ENCODE results near the gene LINGO3.

The LINGO3 gene

GRCh38 chr19:2325281-2326046, 17.5 kb upstream of the LINGO3 start:
- no peak for DNase-seq

- DNase-seq, result no peak
These were observed 16.4 kb upstream of the LINGO3 start for GRCh38 chr19:2324220-2324948.

- DNase-seq, result no peak
These were observed 15.8 kb upstream of the LINGO3 start for GRCh38 chr19:2323707-2324106.

GRCh38 chr19:2321565-2322283, 13.8 kb upstream of the LINGO3 start:
- DNase-seq, result no peak

- no peak for DNase-seq
These were observed 13.0 kb upstream of the LINGO3 start for GRCh38 chr19:2320939-2321338.

GRCh38 chr19:2320049-2320448, 12.1 kb upstream of the LINGO3 start:
- no peak for DNase-seq

- no peak for DNase-seq
These were observed 11.6 kb upstream of the LINGO3 start for GRCh38 chr19:2319551-2319950.

GRCh38 chr19:2318923-2319322, 11.0 kb upstream of the LINGO3 start:
- no peak for DNase-seq

- DNase-seq, result no peak
These were observed 9.8 kb upstream of the LINGO3 start for GRCh38 chr19:2317756-2318155.

GRCh38 chr19:2317300-2317699, 9.3 kb upstream of the LINGO3 start:
- DNase-seq, result no peak

- DNase-seq, result peak; percentile 91
These were observed 7.9 kb upstream of the LINGO3 start for GRCh38 chr19:2315818-2316353.

- DNase-seq, result no peak
These were observed 7.3 kb upstream of the LINGO3 start for GRCh38 chr19:2315121-2315817.

- no peak for DNase-seq
These were observed 5.0 kb upstream of the LINGO3 start for GRCh38 chr19:2312820-2313501.

- no peak for DNase-seq
These were observed 3.1 kb upstream of the LINGO3 start for GRCh38 chr19:2311093-2311492.

GRCh38 chr19:2309734-2310362, 1.9 kb upstream of the LINGO3 start:
- no peak for DNase-seq

GRCh38 chr19:2307518-2308012, 389 bp downstream of the LINGO3 start:
- DNase-seq, result no peak

- no peak for DNase-seq
These were observed 983 bp downstream of the LINGO3 start for GRCh38 chr19:2306971-2307370.

GRCh38 chr19:2306281-2306806, 1.6 kb downstream of the LINGO3 start:
- no peak for DNase-seq

GRCh38 chr19:2305452-2306280, 2.3 kb downstream of the LINGO3 start:
- DNase-seq, result no peak

- DNase-seq, result no peak
These were observed 4.6 kb downstream of the LINGO3 start for GRCh38 chr19:2303211-2303798.
